ENCODE results near the gene CDCP1. TPM values are rescaled to one million over a fixed set of nuclear protein-coding genes. Genes with fewer than 3 reads are reported as not detected.
"Not testable (repeated sequence)": the region's sequence is repeated elsewhere in the genome, so short reads cannot be mapped to it uniquely, and the experiment has no call there.

Gene CDCP1
- total RNA-seq, 6 donors from 2014 or later: 9.9 to 32.7 (median 19.2) TPM

DNA sequence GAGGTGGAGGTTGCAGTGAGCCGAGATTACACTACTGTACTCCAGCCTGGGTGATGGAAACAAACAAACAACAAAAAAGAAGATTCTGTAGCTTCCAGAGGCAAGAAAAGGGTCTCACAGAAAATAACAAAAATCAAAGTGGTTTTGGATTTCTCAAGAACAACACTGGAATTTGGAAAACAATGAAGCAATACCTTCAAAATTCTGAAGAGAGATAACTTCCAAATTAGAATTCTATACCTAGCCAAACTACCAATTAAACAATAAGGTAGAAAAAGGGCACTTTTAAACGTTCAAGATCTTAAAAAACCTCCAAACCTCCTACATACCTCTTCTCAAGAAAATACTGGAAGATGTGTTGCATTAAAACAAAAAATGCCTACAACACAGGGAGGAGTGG lies 4.9 kb upstream of the CDCP1 start:
- no peak for DNase-seq
- no peak for ATAC-seq (ENCODE audit: low FRiP score in 2 of 2)
- TF ChIP-seq, protein P1, sequence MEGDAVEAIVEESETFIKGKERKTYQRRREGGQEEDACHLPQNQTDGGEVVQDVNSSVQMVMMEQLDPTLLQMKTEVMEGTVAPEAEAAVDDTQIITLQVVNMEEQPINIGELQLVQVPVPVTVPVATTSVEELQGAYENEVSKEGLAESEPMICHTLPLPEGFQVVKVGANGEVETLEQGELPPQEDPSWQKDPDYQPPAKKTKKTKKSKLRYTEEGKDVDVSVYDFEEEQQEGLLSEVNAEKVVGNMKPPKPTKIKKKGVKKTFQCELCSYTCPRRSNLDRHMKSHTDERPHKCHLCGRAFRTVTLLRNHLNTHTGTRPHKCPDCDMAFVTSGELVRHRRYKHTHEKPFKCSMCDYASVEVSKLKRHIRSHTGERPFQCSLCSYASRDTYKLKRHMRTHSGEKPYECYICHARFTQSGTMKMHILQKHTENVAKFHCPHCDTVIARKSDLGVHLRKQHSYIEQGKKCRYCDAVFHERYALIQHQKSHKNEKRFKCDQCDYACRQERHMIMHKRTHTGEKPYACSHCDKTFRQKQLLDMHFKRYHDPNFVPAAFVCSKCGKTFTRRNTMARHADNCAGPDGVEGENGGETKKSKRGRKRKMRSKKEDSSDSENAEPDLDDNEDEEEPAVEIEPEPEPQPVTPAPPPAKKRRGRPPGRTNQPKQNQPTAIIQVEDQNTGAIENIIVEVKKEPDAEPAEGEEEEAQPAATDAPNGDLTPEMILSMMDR (IDR thresholded peaks at IDR 0.05): no peak
- TF ChIP-seq POLR2AphosphoS5 (IDR thresholded peaks at IDR 0.05) (no peak), EP300 (IDR thresholded peaks at IDR 0.05) (no peak), POLR2A (IDR thresholded peaks at IDR 0.05) (no peak)
- Histone ChIP-seq H3K27ac (no peak overlapping the region), H3K4me3 (no peak overlapping the region), H3K4me1 (peaks cover 1 to 6% (median 5%) of the 10 kb centered on the region in 4 donors), H3K27me3 (peaks cover 0 to 6% (median 2%) of the 10 kb centered on the region in 4 donors), H3K36me3 (no peaks in the 10 kb centered on the region), H3K9me3 (peaks cover 0 to 8% (median 2%) of the 10 kb centered on the region in 4 donors)
- 30 to 77% methylated on average over 2 of the region's 2 CpGs for WGBS, 2 donors

DNA sequence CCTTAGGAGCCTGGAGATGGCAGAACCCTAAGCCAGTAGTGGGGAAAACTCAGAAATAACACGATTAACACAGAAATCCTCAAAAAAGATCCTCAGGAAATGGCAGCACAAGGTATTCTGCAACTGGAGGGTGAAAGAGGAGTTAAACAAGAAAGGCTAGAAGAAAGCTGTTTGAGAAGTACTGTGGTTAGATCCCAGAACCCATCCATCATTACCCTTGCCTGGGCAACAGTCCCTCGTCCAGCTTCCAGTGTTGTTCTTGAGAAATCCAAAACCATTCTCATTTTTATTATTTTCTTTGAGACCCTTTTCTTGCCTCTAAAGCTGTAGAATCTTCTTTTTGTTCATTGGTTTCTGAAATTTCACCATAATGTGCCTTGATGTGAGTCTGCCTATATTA lies 2.7 kb upstream of the CDCP1 start:
- 58 to 74% methylated on average over 2 of the region's 2 CpGs for WGBS, 2 donors
- H3K4me1 ChIP-seq: peaks cover 12 to 18% (median 16%) of the 10 kb centered on the region in 4 donors
- DNase-seq (no peak), ATAC-seq (ENCODE audit: low FRiP score in 2 of 2) (no peak)
- no peak overlapping the region for H3K4me3 ChIP-seq
- H3K9me3 ChIP-seq: peaks cover 0 to 8% (median 2%) of the 10 kb centered on the region in 4 donors
- H3K27me3 ChIP-seq: peaks cover 0 to 16% (median 7%) of the 10 kb centered on the region in 4 donors
- TF ChIP-seq EP300 (IDR thresholded peaks at IDR 0.05) (no peak), POLR2AphosphoS5 (IDR thresholded peaks at IDR 0.05) (no peak), POLR2A (IDR thresholded peaks at IDR 0.05) (no peak)
- TF ChIP-seq, protein P1 (IDR thresholded peaks at IDR 0.05): no peak
- H3K27ac ChIP-seq: no peak overlapping the region
- H3K36me3 ChIP-seq: no peaks in the 10 kb centered on the region

- ATAC-seq (ENCODE audit: low FRiP score in 2 of 2): no peak
Measured at GRCh38 chr3:45145223-45145622, 955 bp downstream of the CDCP1 start.

GRCh38 chr3:45143673-45144671 lies 2.2 kb downstream of the CDCP1 start:
- peak overlapping the region in 1 of 4 donors; percentile 27 for H3K27ac ChIP-seq
- no peaks in the 10 kb centered on the region for H3K36me3 ChIP-seq
- H3K27me3 ChIP-seq: peaks cover 0 to 16% (median 7%) of the 10 kb centered on the region in 4 donors
- 76 to 79% methylated on average over 5 to 6 of the region's 6 CpGs for WGBS, 2 donors
- TF ChIP-seq POLR2A (IDR thresholded peaks at IDR 0.05) (no peak), POLR2AphosphoS5 (IDR thresholded peaks at IDR 0.05) (no peak), EP300 (IDR thresholded peaks at IDR 0.05) (no peak)
- TF ChIP-seq, protein P1 (IDR thresholded peaks at IDR 0.05): no peak
- H3K4me3 ChIP-seq: no peak overlapping the region
- no peaks in the 10 kb centered on the region for H3K9me3 ChIP-seq
- peaks cover 17 to 26% (median 25%) of the 10 kb centered on the region in 4 donors for H3K4me1 ChIP-seq
- DNase-seq (no peak), ATAC-seq (ENCODE audit: low FRiP score in 2 of 2) (peak in 1 of 2 donors; percentile 32)

More at GRCh38 chr3:45145223-45145622, 955 bp downstream of the CDCP1 start:
- peaks cover 0 to 16% (median 7%) of the 10 kb centered on the region in 4 donors for H3K27me3 ChIP-seq
- TF ChIP-seq, protein P1 (IDR thresholded peaks at IDR 0.05): no peak
- TF ChIP-seq POLR2AphosphoS5 (IDR thresholded peaks at IDR 0.05) (no peak), POLR2A (IDR thresholded peaks at IDR 0.05) (no peak), EP300 (IDR thresholded peaks at IDR 0.05) (no peak)
- peak overlapping the region; percentile 41 to 67 (median 65) for H3K4me3 ChIP-seq
- H3K9me3 ChIP-seq: no peaks in the 10 kb centered on the region
- peak; percentile 30 to 41 for DNase-seq
- H3K36me3 ChIP-seq: no peaks in the 10 kb centered on the region
- H3K4me1 ChIP-seq: peaks cover 12 to 18% (median 16%) of the 10 kb centered on the region in 4 donors
- WGBS, 2 donors: 9 to 10% methylated on average over 10 to 15 of the region's 15 CpGs
- H3K27ac ChIP-seq: peak overlapping the region in 3 of 4 donors; percentile 56 to 71 (median 65)

DNA sequence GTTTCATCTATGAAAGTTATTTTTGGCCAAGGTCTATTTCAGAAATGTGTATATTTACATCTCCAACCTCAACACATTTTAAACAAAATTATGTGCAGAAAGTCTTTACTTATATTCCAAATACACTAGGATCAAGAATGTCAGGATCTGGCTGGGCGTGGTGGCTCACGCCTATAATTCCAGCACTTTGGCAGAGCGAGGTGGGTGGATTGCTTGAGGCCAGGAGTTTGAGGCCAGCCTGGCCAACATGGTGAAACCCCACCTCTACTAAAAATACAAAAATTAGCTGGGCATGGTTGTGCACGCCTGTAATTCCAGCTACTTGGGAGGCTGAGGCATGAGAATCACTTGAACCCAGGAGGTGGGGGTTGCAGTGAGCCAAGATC lies 5.4 kb downstream of the CDCP1 start:
- not testable (repeated sequence) for H3K9me3 ChIP-seq; ATAC-seq (ENCODE audit: low FRiP score in 2 of 2); H3K36me3 ChIP-seq; DNase-seq; H3K27me3 ChIP-seq; H3K4me3 ChIP-seq; H3K27ac ChIP-seq
- WGBS, 2 donors: 84 to 85% methylated on average over 4 of the region's 4 CpGs
- H3K4me1 ChIP-seq: peaks cover 12 to 29% (median 24%) of the 10 kb centered on the region in 4 donors

All from upper lobe of left lung (tissue), 6 donors.